ENCODE data around the gene PPP1R15B.
A peak's percentile ranks its signal among the peaks of the same experiment; 100 is the strongest.

The PPP1R15B gene

DNA sequence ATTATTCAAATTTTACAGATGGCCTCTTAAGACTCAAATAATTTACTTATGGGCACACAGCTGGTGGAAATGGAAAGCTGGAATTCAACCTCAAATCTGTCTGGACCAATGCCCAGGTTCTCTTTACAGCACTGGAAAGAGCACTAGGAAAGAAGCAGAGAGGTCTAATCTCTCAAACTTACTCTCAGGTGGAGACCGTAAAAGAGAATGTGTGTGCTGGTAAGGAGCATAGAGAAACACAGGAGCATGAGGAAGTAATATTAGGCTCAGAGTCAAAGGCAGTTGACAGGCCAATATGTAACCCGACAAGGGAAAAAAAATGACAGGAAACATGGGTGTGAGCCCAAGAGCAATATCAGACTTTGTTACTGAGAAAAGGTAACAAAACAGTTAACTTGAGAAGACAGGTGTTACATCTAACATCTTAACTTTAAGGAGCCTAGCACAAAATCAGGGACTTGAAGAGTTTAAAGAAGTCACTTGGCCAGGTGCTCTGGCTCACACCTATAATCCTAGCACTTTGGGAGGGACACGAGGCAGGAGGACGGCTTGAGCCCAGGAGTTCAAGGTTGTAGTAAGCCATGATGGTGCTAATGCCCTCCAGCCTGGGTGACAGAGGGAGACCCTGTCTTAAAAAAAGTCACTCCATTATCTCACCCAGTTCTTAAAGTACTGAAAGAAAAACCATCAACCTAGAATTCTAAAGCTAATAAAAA lies 20.7 kb downstream of the PPP1R15B start:
- H3K4me3 ChIP-seq (ENCODE audit: control insufficient read depth, low read depth, low read length): no peak overlapping the region
- no peak for DNase-seq (ENCODE audit: low read depth)
- TF ChIP-seq, protein P1, sequence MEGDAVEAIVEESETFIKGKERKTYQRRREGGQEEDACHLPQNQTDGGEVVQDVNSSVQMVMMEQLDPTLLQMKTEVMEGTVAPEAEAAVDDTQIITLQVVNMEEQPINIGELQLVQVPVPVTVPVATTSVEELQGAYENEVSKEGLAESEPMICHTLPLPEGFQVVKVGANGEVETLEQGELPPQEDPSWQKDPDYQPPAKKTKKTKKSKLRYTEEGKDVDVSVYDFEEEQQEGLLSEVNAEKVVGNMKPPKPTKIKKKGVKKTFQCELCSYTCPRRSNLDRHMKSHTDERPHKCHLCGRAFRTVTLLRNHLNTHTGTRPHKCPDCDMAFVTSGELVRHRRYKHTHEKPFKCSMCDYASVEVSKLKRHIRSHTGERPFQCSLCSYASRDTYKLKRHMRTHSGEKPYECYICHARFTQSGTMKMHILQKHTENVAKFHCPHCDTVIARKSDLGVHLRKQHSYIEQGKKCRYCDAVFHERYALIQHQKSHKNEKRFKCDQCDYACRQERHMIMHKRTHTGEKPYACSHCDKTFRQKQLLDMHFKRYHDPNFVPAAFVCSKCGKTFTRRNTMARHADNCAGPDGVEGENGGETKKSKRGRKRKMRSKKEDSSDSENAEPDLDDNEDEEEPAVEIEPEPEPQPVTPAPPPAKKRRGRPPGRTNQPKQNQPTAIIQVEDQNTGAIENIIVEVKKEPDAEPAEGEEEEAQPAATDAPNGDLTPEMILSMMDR (IDR thresholded peaks at IDR 0.05; ENCODE audit: control insufficient read depth, insufficient read depth, low read depth, low read length, missing control alignments): no peak

DNA sequence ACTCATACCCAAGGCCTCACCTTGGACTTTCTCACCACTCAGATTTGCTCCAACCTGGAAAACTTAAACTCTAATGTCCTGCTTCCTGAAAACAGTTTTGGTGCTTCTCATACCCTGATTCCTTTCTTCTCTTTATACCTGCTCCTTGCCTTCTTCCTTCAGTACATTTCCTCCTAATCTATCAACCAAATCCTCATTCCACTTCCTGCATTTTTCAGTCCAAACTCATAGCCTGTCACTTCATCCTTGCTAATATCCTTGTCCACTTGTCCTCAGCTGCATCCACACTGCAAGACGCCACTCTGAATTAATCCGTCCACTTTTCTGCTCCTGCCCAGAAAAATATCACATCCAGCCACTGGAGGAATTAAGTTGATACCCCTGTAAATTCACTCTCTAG lies 25.9 kb downstream of the PPP1R15B start:
- H3K4me3 ChIP-seq (ENCODE audit: control insufficient read depth, low read depth, low read length): no peak overlapping the region
- TF ChIP-seq, protein P1 (IDR thresholded peaks at IDR 0.05; ENCODE audit: control insufficient read depth, insufficient read depth, low read depth, low read length, missing control alignments): no peak
- DNase-seq (ENCODE audit: low read depth): no peak

DNA sequence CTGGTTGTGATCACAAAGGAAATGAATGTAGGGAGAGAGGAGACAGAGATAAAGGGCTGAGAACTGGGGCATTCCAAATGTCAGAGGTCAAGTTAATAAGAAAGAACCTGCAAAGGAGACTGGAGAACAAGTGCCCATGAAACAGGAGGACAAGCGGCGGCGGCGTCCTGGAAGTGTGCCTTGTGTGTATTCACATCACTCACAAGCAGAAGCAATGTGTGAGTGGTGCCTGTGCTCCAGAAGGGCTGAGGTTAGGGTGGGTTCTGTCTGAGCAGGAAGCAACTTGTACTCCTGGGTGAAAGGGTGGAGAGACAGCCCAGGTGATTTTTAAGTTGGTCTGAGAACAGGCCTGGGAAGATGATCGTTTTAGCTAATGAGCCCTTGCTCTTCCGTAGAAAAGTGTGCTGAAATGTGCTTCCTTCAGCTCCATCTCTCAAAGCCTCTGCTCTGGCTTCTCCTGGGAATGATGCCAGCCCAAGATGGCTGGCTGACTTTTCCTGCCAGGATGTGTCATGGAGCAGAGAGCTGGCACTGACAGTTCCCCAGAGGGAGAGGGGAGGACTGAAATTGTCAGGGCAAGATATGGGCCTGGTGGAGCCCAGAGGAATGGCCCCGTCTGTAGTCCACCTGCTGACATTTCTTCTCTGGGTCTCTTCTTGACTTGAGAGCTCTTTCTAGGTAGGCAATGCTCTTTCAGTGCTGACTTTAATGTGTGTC lies 26.8 kb downstream of the PPP1R15B start:
- TF ChIP-seq, protein P1 (IDR thresholded peaks at IDR 0.05; ENCODE audit: control insufficient read depth, insufficient read depth, low read depth, low read length, missing control alignments): no peak
- H3K4me3 ChIP-seq (ENCODE audit: control insufficient read depth, low read depth, low read length): no peak overlapping the region
- DNase-seq (ENCODE audit: low read depth): peak; percentile 21

DNA sequence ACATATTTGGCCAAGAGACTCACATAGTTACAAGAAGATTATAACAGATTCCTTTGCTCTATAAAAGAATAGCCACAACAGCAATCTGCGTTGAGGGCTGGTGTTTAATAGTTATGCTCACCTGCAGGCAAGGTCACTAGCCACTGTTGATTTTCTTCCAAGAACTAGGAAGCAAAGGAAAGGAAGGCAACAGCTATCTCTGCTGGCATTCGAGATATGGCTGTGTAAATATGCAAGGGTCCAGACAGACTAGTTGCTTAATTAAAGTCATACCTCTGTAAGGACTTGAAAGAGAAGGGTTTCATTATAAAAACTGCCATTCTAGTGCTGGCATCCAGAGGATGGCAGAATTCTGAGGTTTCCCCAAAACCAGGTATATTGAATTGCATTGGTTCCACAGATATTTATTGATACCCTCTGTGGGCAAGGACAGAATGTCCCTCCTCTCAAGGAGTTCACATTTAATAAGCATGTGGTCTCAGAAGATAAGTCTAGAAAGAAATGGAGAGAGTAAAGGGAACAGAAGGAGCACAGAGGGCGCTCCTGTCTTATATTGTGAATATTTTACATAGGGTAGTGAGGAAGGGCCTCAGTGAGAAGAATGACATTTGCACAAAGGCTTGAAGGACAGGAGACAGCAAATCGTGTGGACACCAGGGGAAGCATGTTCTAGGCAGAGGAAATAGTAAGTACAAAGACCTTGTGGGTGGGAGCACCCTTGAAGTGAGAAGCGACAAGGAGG lies 28.3 kb downstream of the PPP1R15B start:
- no peak for DNase-seq (ENCODE audit: low read depth)
- TF ChIP-seq, protein P1 (IDR thresholded peaks at IDR 0.05; ENCODE audit: control insufficient read depth, insufficient read depth, low read depth, low read length, missing control alignments): no peak
- no peak overlapping the region for H3K4me3 ChIP-seq (ENCODE audit: control insufficient read depth, low read depth, low read length)

DNA sequence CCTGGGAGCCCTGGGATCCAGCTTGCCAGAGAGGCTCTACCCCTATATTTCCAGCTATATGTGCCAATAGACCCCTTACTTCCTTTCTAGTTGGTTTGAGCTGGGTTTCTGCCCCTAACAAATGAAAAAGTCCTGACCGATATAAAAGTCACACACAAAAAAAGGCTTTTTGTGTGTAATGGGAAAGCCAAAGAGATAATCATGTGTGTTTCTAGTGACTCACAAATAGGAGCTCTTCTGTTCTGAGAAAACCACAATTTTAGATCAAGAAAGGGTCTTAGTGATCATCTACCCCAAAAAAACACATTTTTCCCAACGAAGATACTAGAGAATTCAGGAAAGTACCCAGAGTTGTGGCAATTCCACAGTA lies 28.9 kb downstream of the PPP1R15B start:
- no peak for DNase-seq (ENCODE audit: low read depth)

DNA sequence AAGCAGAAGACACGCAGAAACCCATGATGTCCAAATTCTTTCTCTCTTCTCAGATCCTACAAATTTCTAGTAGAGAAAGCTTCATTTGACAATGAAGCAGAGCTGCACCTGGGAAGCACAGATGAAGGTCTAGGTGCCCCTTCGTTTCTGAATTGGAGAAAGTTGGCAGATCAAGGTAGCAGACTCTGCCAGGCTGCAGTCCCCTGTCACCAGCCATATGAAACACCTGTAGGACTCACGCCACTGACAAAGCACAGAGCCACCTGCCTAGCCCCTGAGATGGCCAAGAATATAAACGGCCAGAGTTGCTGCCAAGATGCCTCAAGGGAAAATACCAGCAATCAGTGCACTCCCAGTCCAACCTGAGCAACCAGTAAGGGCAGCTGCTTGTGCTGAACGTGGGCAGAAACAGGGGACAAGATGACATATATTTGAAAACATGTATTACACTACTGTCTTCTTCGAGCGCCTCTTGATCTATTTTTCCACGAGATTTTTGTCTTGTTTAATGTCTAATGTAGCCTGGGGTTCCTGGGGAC lies 31.3 kb downstream of the PPP1R15B start:
- H3K4me3 ChIP-seq (ENCODE audit: control insufficient read depth, low read depth, low read length): no peak overlapping the region
- no peak for DNase-seq (ENCODE audit: low read depth)
- TF ChIP-seq, protein P1 (IDR thresholded peaks at IDR 0.05; ENCODE audit: control insufficient read depth, insufficient read depth, low read depth, low read length, missing control alignments): no peak

More for the DNA sequence above, 28.9 kb downstream of the PPP1R15B start:
- no peak overlapping the region for H3K4me3 ChIP-seq (ENCODE audit: control insufficient read depth, low read depth, low read length)
- TF ChIP-seq, protein P1 (IDR thresholded peaks at IDR 0.05; ENCODE audit: control insufficient read depth, insufficient read depth, low read depth, low read length, missing control alignments): no peak

Data from AG09309 (cell line).